HG02678 (cell line): Measurements from ENCODE around the gene CCDC112.

Experiments
- ATAC-seq: cut with Tn5 transposase; IDR thresholded peaks from one replicate; pipeline ENCODE4 v1.9.1; 2021; ENCODE audit warnings: mild to moderate bottlenecking, moderate library complexity; ENCODE audit not compliant: unreplicated experiment

CCDC112 gene

GRCh38 chr5:115296124-115297022, at the start of gene CCDC112:
Gene CCDC112 (minus strand): TSS chr5:115296654. CDS start chr5:115296543, 111 bp downstream.
- ATAC-seq, result peak; percentile 74

GRCh38 chr5:115345344-115345743, 48.9 kb upstream of the CCDC112 start:
- no peak for ATAC-seq

DNA sequence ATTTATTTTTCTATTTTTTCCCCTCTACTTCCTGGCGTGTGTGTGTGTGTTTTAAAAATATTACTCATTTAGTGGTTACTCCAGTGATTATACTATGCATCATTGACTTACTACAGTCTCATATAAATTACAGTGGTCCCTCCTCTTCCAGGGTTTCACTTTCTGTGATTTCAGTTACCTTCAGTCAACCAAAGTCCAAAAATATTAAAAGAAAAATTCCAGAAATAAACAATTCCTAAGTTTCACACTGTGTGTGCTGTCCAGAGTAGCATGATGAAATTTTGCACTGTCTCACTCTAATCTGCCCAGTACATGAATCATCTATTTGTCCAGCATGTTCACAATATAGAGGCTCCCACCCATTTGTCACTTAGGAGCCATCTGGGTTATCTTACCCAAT, 47.4 kb upstream of the CCDC112 start:
- ATAC-seq, result no peak

DNA sequence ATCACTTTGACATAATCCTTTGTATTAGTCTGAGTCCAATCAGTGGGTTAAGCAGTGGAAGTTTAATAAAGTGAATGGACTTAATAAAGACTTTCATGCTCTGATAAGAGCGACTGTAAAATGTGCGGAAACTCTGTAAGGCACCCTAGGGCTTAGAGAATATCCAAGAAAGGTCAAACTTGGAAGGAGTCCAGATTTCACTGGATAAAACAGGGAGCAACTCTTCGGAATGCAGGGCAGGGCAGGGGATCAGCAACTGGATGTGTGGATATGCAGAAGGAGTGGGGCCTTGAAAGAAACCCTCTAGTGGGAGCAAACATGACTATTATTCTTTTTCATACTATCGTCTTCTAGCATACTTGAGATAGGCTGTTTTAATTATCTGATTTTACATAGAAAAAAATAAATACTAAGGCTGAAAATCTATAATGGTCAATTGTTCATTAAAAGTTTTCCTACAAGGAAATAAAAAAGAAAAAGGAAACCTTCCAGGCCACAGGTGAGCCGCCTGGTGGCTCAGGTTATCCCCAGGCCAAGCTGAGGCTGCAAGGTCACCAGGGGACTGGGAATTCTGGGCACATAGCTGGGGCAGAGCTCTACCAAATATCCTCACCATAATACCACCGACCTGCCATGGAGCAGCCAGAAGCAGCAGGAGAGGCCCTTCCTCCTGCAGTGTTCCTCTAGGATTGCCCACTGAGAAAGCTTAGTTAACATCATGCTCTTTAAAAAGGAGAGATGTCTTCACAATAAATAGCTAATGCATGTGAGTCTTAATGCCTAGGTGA, 46.3 kb upstream of the CCDC112 start:
- ATAC-seq, result no peak

- no peak for ATAC-seq
Measured at GRCh38 chr5:115341745-115342144, 45.3 kb upstream of the CCDC112 start.

GRCh38 chr5:115338851-115339250, 42.4 kb upstream of the CCDC112 start:
- ATAC-seq, result no peak

DNA sequence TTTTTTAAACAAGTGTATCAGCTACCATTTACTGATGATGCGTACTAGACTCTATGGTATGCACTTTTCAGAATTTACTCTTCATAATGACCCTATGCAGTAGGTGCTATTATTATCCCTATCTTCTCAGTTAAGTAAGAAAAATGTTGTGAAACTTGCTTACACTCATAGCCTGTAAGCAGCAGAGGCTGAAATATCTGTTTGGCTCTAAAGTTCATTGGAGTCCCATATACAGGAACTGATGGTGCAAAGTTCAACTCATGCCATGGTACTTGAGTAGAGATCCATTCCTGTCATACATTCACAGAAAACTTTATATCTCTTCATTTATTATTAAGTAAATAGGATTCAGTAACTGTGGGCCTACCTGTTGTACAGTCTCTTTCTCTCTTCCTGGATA, 41.4 kb upstream of the CCDC112 start:
- no peak for ATAC-seq

DNA sequence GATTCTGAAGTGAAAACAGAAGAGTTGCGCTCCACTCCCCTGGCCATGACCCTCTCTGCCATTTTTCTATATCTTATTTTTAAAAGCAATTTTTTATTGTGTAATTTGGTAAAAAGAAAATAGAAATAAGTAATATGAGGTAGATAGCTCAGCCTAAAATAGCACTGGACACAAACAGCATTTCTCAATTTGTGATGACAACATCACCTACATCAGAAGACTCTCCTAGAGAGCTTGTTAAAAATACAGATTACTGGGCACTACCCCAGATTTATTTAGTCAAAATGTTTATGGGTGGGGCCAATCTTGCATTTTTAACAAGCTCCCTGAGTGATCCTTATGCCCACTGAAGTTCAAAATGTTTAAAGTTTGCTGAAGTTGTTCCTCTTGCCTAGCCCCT, 40.5 kb upstream of the CCDC112 start:
- ATAC-seq, result no peak

DNA sequence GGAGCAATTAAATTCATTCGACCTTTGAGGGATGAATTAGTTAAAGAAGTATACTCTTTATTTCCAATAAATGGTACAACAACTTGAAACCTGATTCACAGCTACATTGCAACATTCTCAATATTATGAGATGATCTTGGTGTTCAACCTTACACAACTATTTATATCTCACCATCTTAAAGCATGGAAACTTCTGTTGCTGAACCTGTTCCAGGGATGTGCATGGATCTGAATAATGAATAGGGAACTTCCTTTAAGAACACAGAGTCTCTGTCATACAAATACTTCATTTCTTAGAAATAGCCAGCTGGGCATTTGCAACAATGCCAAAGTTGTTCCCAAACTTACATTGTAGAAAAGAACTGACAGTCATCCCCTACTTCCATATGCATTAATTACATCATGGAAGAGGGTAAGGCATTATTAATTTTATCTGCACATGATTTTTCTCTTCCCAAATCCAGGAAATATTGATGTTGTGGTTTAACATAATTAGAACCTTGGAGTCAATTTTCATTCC, 39.8 kb upstream of the CCDC112 start:
- ATAC-seq, result no peak

DNA sequence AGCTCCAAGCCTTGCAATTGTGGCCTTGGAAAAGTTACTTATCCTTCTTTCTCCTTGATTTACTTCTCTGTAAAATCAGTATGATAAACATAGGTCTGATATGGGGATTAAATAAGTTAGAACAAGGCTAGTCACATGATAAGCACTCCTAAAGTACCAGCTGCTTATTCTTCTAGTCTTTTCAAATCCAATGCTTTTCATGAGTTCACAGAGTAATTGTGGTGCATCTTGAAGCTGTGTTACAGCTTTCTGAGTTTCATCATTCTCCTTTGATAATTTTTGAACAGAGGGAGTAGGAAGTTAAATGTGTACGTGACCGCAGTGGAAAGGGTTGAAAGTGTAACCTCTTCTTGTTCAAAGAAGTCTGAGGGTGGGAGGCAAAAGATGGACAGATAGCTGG, 38.8 kb upstream of the CCDC112 start:
- no peak for ATAC-seq

DNA sequence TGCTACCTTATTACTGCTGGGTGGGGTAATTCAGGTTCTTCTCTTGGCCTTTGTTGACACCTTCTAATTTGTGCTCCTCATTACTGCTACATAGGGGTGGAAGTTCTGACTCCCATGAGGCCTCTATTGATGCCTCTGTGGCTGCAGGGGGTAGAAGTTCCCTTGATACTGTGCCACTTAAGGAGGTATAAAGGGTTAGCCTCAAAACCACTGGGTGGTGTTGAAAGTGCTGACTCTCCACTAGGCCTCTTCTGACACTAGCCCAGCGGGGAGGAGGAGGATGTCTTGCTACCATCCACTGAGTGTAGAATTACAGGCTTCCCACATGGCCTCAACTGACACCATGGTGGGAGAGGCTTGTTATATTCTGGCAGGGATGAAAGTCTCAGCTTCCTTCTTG, 36.7 kb upstream of the CCDC112 start:
- ATAC-seq, result no peak

- ATAC-seq, result peak; percentile 46
Measured at GRCh38 chr5:115330830-115331229, 34.4 kb upstream of the CCDC112 start.

- no peak for ATAC-seq
Measured at GRCh38 chr5:115329475-115329874, 33.0 kb upstream of the CCDC112 start.

DNA sequence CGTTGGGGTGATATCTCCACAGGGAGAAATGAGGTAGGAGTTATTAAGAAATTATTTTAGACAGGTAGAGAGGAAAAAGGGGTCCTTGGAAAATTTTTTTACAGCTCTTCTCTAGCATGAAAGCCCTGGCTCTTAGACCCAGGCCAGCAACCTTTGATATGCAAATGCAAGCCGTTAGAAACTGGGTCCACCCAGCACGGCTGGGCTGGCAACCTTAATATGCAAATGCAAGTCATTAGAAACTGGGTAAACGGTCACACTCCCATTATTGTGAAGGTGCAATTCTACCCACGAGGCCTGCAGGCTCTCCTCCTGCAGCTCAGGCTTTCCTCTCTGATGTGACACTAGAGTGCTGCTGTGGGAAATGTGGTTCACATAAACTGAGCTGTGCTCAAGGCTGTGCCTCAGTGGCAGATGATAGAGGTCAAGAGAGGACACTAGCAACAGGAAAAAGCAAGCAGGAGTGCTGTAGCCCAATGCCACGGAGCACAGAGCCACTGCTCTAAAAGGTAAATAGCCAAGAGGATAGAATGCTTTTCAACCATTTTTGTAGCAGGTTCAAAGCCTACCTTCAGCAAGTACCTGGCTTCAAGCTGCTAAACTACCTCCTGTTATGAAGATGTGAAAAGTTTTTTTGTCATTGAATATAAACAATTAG, 32.3 kb upstream of the CCDC112 start:
- ATAC-seq, result peak; percentile 37

- ATAC-seq, result no peak
Measured at GRCh38 chr5:115325296-115325959, 29.0 kb upstream of the CCDC112 start.

DNA sequence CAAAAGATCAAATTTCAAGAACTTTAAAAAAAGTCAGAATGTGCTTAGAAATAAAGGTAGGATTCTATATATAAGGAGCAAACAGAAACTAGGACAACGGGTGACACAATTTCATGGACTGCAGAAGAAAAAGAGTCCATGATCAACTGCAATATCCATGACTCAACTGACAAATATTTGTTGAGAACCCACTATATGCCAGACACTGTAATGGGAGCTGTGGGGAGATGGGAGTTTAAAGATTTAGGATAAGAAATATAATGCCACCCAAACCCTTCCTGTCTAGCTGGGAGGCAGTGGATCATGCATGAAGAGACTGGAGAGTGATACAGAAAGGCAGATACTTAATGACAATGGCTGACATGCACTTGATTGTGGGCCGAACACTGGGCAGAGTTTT, 27.6 kb upstream of the CCDC112 start:
- ATAC-seq, result no peak

DNA sequence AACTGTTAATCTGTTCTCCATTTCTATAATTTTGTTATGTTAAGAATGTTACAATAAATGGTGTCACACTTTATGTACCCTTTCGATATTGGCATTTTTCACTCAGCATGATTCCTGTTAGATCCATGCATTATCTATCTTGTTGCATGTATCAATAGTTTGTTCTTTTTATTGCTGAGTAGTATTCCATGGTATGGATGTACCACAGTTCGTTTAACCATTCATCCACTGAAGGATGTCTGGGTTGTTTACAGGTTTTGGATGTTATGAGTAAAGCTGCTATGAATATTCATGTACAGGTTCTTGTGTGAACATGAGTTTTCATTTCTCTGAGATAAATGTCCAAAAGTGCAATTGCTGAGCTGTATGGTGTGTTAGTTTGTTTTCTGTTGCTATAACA, 26.3 kb upstream of the CCDC112 start:
- no peak for ATAC-seq

DNA sequence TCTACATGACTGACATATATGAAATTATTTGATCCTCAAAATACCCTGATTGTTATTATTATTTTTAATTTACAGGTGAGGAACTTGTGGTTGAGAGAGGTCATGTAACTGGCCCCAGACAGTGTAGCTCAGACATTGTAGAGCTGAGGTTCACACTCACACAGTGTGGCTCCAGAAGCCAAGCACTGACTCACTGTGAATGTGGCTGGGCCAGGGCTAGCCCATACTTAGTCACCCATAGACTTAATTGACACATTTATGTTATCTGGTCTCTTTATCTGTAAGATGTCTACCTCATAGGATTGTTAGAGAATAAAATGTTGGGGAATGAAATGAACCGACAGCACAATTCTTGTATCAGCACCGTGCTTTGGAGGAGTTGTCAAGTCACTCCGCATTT, 24.9 kb upstream of the CCDC112 start:
- no peak for ATAC-seq

GRCh38 chr5:115320515-115320914, 24.1 kb upstream of the CCDC112 start:
- no peak for ATAC-seq

DNA sequence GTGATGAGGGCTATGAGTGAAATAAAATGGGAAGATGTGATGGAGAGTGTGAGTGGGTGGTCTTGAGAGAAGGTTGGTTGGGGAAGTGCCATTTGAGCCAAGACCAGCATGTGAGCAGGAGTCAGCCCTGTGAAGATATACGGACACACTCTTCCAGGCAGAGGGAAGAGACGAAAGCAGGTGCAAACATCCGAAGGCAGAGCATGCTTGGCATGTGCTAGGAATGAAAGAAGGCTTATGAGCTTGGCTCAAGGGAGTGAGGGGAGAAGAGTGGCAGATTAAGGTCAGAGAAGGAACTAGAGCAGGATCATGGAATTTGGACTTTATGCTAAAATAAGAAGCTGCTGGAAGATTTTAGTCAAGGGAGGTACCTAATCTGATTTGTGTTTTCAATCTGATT, 23.6 kb upstream of the CCDC112 start:
- ATAC-seq, result no peak

DNA sequence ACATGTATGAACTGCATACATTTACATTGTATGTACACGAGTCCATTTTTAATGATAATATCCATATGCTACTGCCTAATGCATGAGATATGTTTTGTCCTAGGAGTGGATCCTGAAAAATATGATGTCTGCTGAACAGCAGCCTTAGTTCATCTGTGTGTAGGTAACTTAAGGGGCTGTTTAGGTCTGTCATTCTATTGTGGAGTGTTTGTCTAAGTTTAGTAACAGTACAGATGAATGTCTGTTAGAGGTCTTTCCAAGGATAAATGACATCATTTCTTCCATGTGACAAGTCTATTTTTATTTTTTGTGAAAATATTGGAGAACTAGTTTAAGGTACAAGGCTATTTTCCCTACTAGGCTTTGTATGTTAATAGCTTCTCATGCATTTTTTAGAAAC, 22.6 kb upstream of the CCDC112 start:
- ATAC-seq, result no peak
